ENCODE results near the gene AEN.

AEN gene

DNA sequence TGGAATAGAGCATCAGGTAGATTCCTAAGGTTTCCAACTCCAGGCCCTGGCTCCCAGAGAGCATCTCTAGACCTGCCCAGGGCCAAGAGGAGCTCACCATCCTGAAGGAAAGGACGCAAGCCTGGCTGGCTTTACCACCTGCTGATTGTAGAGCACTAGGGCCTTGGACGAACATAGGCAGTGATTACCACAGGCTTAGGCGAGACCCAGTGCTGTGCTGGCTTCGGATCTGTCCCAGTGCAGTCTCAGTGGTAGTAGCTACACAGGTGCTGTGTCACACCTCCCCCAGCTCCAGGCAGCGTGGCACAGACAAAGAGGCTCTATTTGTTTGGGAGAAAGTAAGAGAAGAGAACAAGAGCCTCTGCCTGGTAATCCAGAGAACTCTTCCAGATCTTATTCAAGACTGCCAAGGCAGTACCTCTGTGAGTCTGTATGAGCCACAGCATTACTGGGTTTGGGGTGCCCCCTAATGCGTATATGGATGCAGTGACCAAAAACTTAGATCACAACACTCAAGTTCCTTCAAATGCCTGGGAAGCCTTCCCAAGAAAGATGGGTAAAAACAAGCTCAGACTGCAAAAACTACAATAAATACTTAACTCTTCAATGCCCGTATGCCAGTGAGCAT, 43.1 kb downstream of the AEN start:
- no peak for DNase-seq (ENCODE audit: low spot score)

GRCh38 chr15:88674661-88675060, 53.5 kb downstream of the AEN start:
- DNase-seq (ENCODE audit: low spot score): no peak

DNA sequence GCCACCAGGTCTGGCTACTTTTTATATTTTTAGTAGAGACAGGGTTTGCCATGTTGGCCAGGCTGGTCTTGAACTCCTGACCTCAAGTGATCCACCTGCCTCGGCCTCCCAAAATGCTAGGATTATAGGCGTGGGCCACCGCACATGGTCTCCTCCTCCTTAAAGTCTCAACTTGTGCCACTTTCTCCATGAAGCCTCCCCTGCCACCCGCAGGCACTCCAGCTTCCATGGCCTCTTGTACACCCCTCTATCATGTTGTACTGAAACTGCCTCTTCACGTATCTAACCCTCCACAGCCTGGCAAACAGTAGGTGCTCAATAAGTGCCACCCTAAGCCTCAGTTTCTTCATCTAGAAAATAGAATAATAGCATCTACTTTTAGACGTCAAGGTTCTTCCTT, 57.6 kb downstream of the AEN start:
- no peak for DNase-seq (ENCODE audit: low spot score)

DNA sequence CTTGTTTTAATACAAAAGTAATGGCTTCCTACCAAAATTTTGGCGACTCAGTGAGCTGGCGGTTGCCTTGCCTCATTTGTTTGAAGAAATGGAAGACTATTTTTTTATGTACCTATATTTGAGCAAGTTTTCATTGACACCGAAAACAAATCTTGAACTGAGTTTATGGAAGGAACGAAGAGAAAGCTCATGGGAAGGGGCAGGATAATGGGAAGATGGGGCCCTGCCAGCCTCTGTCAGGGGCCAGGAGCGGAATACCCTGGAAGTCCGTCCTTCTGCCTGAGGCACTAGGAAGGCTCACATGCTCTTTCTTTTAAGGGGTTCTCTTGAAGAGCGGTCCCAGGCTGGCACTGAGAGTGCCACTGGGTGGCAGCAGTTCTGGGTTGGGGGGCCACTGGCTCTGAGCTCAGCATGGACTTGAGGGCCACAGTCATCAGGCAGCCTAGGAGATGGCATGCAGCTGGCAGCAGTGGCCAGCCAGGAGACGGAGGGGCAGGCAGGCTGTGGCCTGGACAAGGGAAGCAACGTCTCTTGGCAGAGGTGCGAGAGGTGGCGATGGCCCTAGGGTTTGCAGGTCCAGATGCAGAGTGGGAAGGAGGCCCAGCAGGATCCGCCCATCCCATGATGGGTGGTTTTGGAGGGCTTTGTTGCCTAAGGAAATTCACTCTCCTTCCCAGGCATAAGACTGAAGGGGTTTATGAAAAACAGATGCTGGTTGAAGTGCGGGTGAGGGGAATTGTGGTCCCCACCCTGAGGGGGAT, 59.3 kb downstream of the AEN start:
- DNase-seq (ENCODE audit: low spot score): no peak

GRCh38 chr15:88681610-88682221, 60.6 kb downstream of the AEN start:
- no peak for DNase-seq (ENCODE audit: low spot score)
